Fibroblast of lung (primary cell): ENCODE measurements around the gene NBPF4. TPM values are rescaled to one million over a fixed set of nuclear protein-coding genes. Genes with fewer than 3 reads are reported as not detected.
"Not testable (repeated sequence)": the region's sequence is repeated elsewhere in the genome, so short reads cannot be mapped to it uniquely, and the experiment has no call there.

ENCODE experiments used
- DNase-seq, 2 donors: peaks; one replicate each; pipeline versions ENCODE4 v3.0.0 to v3.0.0-alpha.2; 2010; ENCODE audit warnings: low read depth in 2 of 2
- H2AFZ ChIP-seq: 2 replicates; pipeline ENCODE4 v1.5.1; 2012; ENCODE audit warnings: low read length, control low read depth, inconsistent platforms
- H3K27ac ChIP-seq: 2 replicates; pipeline ENCODE4 v1.5.1; 2011; ENCODE audit warnings: low read length, control low read depth; ENCODE audit not compliant: insufficient read depth
- H3K27me3 ChIP-seq: 2 replicates; pipeline ENCODE4 v1.5.1; 2011; ENCODE audit warnings: mild to moderate bottlenecking, low read length; ENCODE audit not compliant: control insufficient read depth, insufficient read depth
- H3K36me3 ChIP-seq: 2 replicates; pipeline ENCODE4 v1.5.1; 2011; ENCODE audit warnings: low read length; ENCODE audit not compliant: control insufficient read depth, insufficient read depth
- H3K4me1 ChIP-seq: 2 replicates; pipeline ENCODE4 v1.5.1; 2011; ENCODE audit warnings: low read length; ENCODE audit not compliant: control insufficient read depth, insufficient read depth; ENCODE audit errors: extremely low read depth
- H3K4me2 ChIP-seq: 2 replicates; pipeline ENCODE4 v1.5.1; 2011; ENCODE audit warnings: low read length, control low read depth; ENCODE audit not compliant: insufficient read depth; ENCODE audit errors: extremely low read depth
- H3K4me3 ChIP-seq, 4 experiments: fragments of 200-600 bp in 1 of 4; sonication (generic) in 1 of 4; replicated peaks in 1 of 4; 2 replicates each; pipeline ENCODE4 v1.5.1; 2011 to 2016; ENCODE audit warnings: low read length in 4 of 4, low read depth in 3 of 4, mild to moderate bottlenecking in 3 of 4, control low read depth in 2 of 4, inconsistent platforms in 1 of 4, mixed read lengths in 1 of 4; ENCODE audit not compliant: insufficient read depth in 1 of 4; ENCODE audit errors: control extremely low read depth in 1 of 4
- H3K79me2 ChIP-seq: 2 replicates; pipeline ENCODE4 v1.5.1; 2012; ENCODE audit warnings: mild to moderate bottlenecking, low read length, inconsistent platforms; ENCODE audit not compliant: control insufficient read depth, insufficient read depth
- H3K9ac ChIP-seq: 2 replicates; pipeline ENCODE4 v1.5.1; 2011; ENCODE audit warnings: mild to moderate bottlenecking, low read length, control low read depth; ENCODE audit not compliant: insufficient read depth
- H3K9me3 ChIP-seq: 2 replicates; pipeline ENCODE4 v1.5.1; 2012; ENCODE audit warnings: low read depth, low read length; ENCODE audit not compliant: control insufficient read depth, insufficient read depth
- H4K20me1 ChIP-seq: 2 replicates; pipeline ENCODE4 v1.5.1; 2011; ENCODE audit warnings: low read length; ENCODE audit not compliant: control insufficient read depth, insufficient read depth; ENCODE audit errors: extremely low read depth
- polyA plus RNA-seq, 2 donors: library from polyadenylated mRNA; depleted of rRNA in 1 of 2; stranded (reverse) in 1 of 2; unstranded in 1 of 2; fragments of >200 nt; gene quantifications; 2 replicates each; pipeline ENCODE4 v1.2.1, GENCODE V29; 2011 to 2012; ENCODE audit warnings: missing spikeins in 1 of 2
- total RNA-seq: library from RNA; depleted of rRNA; stranded (reverse); fragments of >200 nt; gene quantifications from 2 replicates; pipeline ENCODE4 v1.2.1, GENCODE V29; 2014

NBPF4 gene
- total and polyA plus RNA-seq, 2 donors (not counting 1 experiment from before 2014, with no cell fraction given), result not detected

GRCh38 chr1:108226855-108227254 is 17.0 kb downstream of the NBPF4 start:
- not testable (repeated sequence) for H4K20me1 ChIP-seq, H3K4me1 ChIP-seq, H3K4me3 ChIP-seq, H3K79me2 ChIP-seq, H3K4me2 ChIP-seq, H3K9me3 ChIP-seq, H2AFZ ChIP-seq, DNase-seq, H3K36me3 ChIP-seq, H3K27me3 ChIP-seq, H3K9ac ChIP-seq, H3K27ac ChIP-seq

- not testable (repeated sequence) for DNase-seq, H2AFZ ChIP-seq, H3K4me2 ChIP-seq, H3K27ac ChIP-seq, H3K9me3 ChIP-seq, H4K20me1 ChIP-seq, H3K4me3 ChIP-seq, H3K4me1 ChIP-seq, H3K9ac ChIP-seq, H3K27me3 ChIP-seq, H3K79me2 ChIP-seq, H3K36me3 ChIP-seq
These were observed 20.6 kb downstream of the NBPF4 start for GRCh38 chr1:108223226-108223625.

DNA sequence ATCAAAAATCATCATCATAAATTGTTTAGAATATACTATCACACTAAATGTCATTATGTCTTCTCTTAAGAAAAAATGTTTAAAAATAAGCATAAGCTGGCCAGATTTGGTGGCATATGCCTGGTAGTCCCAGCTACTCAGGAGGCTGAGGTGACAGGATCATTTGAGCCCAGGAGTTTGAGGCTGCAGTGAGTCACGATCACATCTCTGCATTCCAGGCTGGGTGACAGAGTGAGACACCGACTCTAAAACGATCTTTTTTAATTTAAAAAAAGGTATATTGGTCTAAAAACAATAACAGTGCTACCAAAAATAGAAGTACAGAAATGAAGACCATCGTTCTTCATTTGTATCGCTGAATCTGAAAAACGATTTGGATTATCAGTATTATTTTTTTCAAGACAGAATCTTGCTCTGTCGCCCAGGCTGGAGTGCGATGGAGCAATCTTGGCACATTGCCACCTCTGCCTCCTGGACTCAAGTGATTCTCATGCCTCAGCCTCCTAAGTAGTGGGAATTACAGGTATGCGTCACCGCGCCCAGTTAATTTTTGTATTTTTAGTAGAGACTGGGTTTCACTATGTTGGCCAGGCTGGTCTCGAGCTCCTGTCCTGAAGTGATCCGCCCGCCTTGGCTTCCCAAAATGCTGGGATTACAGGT is 26.2 kb downstream of the NBPF4 start:
- H3K4me2 ChIP-seq, H3K4me3 ChIP-seq, H3K27ac ChIP-seq, DNase-seq, H3K9ac ChIP-seq, H3K9me3 ChIP-seq, H2AFZ ChIP-seq, H4K20me1 ChIP-seq, H3K27me3 ChIP-seq, H3K36me3 ChIP-seq, H3K4me1 ChIP-seq, H3K79me2 ChIP-seq: not testable (repeated sequence)

GRCh38 chr1:108217007-108217406 is 26.9 kb downstream of the NBPF4 start:
- not testable (repeated sequence) for H3K36me3 ChIP-seq, H3K4me3 ChIP-seq, H3K4me2 ChIP-seq, H3K9ac ChIP-seq, H4K20me1 ChIP-seq, H3K79me2 ChIP-seq, H3K4me1 ChIP-seq, H3K27ac ChIP-seq, H3K9me3 ChIP-seq, H3K27me3 ChIP-seq, H2AFZ ChIP-seq, DNase-seq

GRCh38 chr1:108216028-108216890 is 27.6 kb downstream of the NBPF4 start:
- H3K9ac ChIP-seq, H3K36me3 ChIP-seq, H3K79me2 ChIP-seq, H3K9me3 ChIP-seq, H2AFZ ChIP-seq, H3K4me2 ChIP-seq, H3K4me3 ChIP-seq, DNase-seq, H3K4me1 ChIP-seq, H3K27ac ChIP-seq, H4K20me1 ChIP-seq: not testable (repeated sequence)
- peaks cover 13% of the 10 kb centered on the region for H3K27me3 ChIP-seq
